ENCODE results near the gene ATP6V0C.
A peak's percentile ranks its signal among the peaks of the same experiment; 100 is the strongest.
"Not testable (repeated sequence)": the region's sequence is repeated elsewhere in the genome, so short reads cannot be mapped to it uniquely, and the experiment has no call there.

Gene ATP6V0C

GRCh38 chr16:2540912-2541311 lies 27.2 kb downstream of the ATP6V0C start:
- DNase-seq (ENCODE audit: low read depth in 2 of 3, low spot score in 1 of 3): not testable (repeated sequence)

- not testable (repeated sequence) for DNase-seq (ENCODE audit: low read depth in 2 of 3, low spot score in 1 of 3)
These were observed 27.7 kb downstream of the ATP6V0C start for GRCh38 chr16:2541409-2541808.

- not testable (repeated sequence) for DNase-seq (ENCODE audit: low read depth in 2 of 3, low spot score in 1 of 3)
These were observed 30.0 kb downstream of the ATP6V0C start for GRCh38 chr16:2543771-2544170.

- not testable (repeated sequence) for DNase-seq (ENCODE audit: low read depth in 2 of 3, low spot score in 1 of 3)
These were observed 36.6 kb downstream of the ATP6V0C start for GRCh38 chr16:2550283-2550878.

- DNase-seq (ENCODE audit: low read depth in 2 of 3, low spot score in 1 of 3): not testable (repeated sequence)
These were observed 37.7 kb downstream of the ATP6V0C start for GRCh38 chr16:2551420-2551889.

- not testable (repeated sequence) for DNase-seq (ENCODE audit: low read depth in 2 of 3, low spot score in 1 of 3)
These were observed 41.1 kb downstream of the ATP6V0C start for GRCh38 chr16:2554709-2555425.

- DNase-seq (ENCODE audit: low read depth in 2 of 3, low spot score in 1 of 3): not testable (repeated sequence)
These were observed 43.4 kb downstream of the ATP6V0C start for GRCh38 chr16:2557150-2557549.

- not testable (repeated sequence) for DNase-seq (ENCODE audit: low read depth in 2 of 3, low spot score in 1 of 3)
These were observed 46.5 kb downstream of the ATP6V0C start for GRCh38 chr16:2560131-2560797.

GRCh38 chr16:2560798-2561133 lies 47.0 kb downstream of the ATP6V0C start:
- peak; percentile 45 to 58 (median 46) for DNase-seq (ENCODE audit: low read depth in 2 of 3, low spot score in 1 of 3)

- DNase-seq (ENCODE audit: low read depth in 2 of 3, low spot score in 1 of 3): not testable (repeated sequence)
These were observed 53.8 kb downstream of the ATP6V0C start for GRCh38 chr16:2567506-2567905.

GRCh38 chr16:2568573-2568972 lies 54.8 kb downstream of the ATP6V0C start:
- DNase-seq (ENCODE audit: low read depth in 2 of 3, low spot score in 1 of 3): not testable (repeated sequence)

Measured in stimulated activated CD4-positive, alpha-beta T cell treated with anti-CD3 and anti-CD28 coated beads, Interleukin-12 subunit alpha, Interleukin-12 subunit beta, amount 100 ng/mL, for 48 hours (primary cell).